Spleen (tissue), 7 donors: ENCODE data around the gene SVOP.

Experiments
- POLR2A ChIP-seq, 3 donors: fragments of 450-650 bp; IDR thresholded peaks; one replicate each; pipeline ENCODE4 v1.5.1; 2017; ENCODE audit warnings: antibody characterized with exemption in 3 of 3, mild to moderate bottlenecking in 1 of 3
- POLR2AphosphoS5 ChIP-seq, 3 donors: sonication (generic); formaldehyde crosslinking; IDR thresholded peaks; one replicate each; pipeline ENCODE4 v1.5.1; 2017; ENCODE audit warnings: antibody characterized with exemption in 3 of 3
- TF ChIP-seq, protein P1 (sequence below), 11 experiments: fragments of 200-600 bp in 7 of 11; fragments of 450-650 bp in 4 of 11; sonication (generic) in 4 of 11; IDR thresholded peaks in 8 of 11; conservative IDR thresholded peaks in 3 of 11; 1 replicate in 7 of 11; 2 replicates in 4 of 11; pipeline versions ENCODE4 v1.4.0 to v1.8.0; 2016 to 2021; ENCODE audit warnings: antibody characterized with exemption in 11 of 11, inconsistent platforms in 4 of 11, mild to moderate bottlenecking in 1 of 11
- donor health status: DM: no; HTN: no; CAD: no; lungs with moderate emphysema.
- donor health status: DM: no; HTN: no; CAD: no.
- donor health status: DM: no; HTN: no; CAD: no.

GRCh38 chr12:109057376-109057775 is 36.5 kb upstream of the SVOP start:
- TF ChIP-seq, protein P1, sequence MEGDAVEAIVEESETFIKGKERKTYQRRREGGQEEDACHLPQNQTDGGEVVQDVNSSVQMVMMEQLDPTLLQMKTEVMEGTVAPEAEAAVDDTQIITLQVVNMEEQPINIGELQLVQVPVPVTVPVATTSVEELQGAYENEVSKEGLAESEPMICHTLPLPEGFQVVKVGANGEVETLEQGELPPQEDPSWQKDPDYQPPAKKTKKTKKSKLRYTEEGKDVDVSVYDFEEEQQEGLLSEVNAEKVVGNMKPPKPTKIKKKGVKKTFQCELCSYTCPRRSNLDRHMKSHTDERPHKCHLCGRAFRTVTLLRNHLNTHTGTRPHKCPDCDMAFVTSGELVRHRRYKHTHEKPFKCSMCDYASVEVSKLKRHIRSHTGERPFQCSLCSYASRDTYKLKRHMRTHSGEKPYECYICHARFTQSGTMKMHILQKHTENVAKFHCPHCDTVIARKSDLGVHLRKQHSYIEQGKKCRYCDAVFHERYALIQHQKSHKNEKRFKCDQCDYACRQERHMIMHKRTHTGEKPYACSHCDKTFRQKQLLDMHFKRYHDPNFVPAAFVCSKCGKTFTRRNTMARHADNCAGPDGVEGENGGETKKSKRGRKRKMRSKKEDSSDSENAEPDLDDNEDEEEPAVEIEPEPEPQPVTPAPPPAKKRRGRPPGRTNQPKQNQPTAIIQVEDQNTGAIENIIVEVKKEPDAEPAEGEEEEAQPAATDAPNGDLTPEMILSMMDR (IDR thresholded peaks at IDR 0.05 in 8 of 11, conservative IDR thresholded peaks at IDR 0.05 in 3 of 11), result no peak
- TF ChIP-seq POLR2AphosphoS5 (IDR thresholded peaks at IDR 0.05), result no peak
- TF ChIP-seq POLR2A (IDR thresholded peaks at IDR 0.05), result no peak
